Measurements from ENCODE around the gene GPATCH4.

DNA sequence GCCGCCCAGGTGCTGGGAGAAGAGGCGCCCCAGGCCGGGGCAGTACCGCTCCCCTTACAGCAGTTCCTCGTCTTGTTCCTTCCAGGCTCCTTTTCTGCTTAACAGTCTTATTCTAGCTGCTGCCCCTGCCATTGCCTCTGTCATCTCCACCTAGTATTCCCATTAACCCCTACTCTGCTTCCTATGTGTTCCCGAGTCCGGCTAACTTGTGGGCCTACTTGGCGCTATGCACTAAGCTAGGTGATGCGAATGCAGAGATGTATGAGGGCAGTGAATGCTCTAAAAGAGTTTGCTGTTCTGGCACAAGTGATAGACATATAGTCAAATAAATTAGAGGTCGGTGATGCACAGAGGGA lies 28.6 kb downstream of the GPATCH4 start:
- TF ChIP-seq, protein P1, sequence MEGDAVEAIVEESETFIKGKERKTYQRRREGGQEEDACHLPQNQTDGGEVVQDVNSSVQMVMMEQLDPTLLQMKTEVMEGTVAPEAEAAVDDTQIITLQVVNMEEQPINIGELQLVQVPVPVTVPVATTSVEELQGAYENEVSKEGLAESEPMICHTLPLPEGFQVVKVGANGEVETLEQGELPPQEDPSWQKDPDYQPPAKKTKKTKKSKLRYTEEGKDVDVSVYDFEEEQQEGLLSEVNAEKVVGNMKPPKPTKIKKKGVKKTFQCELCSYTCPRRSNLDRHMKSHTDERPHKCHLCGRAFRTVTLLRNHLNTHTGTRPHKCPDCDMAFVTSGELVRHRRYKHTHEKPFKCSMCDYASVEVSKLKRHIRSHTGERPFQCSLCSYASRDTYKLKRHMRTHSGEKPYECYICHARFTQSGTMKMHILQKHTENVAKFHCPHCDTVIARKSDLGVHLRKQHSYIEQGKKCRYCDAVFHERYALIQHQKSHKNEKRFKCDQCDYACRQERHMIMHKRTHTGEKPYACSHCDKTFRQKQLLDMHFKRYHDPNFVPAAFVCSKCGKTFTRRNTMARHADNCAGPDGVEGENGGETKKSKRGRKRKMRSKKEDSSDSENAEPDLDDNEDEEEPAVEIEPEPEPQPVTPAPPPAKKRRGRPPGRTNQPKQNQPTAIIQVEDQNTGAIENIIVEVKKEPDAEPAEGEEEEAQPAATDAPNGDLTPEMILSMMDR (conservative IDR thresholded peaks at IDR 0.05; ENCODE audit: low read depth, low read length) = no peak
- no peak for TF ChIP-seq POLR2A (IDR thresholded peaks at IDR 0.05; ENCODE audit: low read depth, low read length)
- no peak for TF ChIP-seq CEBPB (IDR thresholded peaks at IDR 0.05; ENCODE audit: low read depth, low read length)
- no peak for TF ChIP-seq MAZ (IDR thresholded peaks at IDR 0.05; ENCODE audit: borderline replicate concordance, low read depth, low read length)
- TF ChIP-seq, protein P2, sequence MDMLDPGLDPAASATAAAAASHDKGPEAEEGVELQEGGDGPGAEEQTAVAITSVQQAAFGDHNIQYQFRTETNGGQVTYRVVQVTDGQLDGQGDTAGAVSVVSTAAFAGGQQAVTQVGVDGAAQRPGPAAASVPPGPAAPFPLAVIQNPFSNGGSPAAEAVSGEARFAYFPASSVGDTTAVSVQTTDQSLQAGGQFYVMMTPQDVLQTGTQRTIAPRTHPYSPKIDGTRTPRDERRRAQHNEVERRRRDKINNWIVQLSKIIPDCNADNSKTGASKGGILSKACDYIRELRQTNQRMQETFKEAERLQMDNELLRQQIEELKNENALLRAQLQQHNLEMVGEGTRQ (IDR thresholded peaks at IDR 0.05; ENCODE audit: low read depth, low read length) = no peak

Measured in IMR-90 (cell line).